Measurements from ENCODE around the gene CCDC12.

DNA sequence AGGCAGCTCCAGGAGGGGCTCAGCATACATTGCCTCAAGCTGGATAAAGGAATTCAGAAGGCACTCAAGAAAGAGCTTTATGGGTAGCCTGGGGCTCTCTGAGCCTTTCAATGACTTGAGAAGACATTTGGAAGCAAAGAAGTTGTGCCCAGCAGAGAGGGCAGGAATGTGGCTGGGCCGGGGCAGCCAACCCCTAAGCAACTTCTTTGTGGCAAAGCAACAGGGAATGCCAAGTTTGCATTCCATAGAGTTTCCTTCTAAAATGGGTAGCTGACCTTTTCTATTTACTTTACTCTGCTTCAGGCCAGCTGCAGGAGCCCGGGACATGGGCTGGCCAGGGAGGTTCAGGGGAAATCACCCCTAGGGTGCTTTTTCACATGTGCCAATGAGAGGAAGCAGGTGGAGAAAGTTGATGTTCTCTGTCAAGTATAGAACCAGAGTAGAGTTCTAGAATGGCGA, 45.6 kb downstream of the CCDC12 start:
- TF ChIP-seq CTCF (IDR thresholded peaks at IDR 0.05; ENCODE audit: low read depth, low read length) (no peak), POLR2A (IDR thresholded peaks at IDR 0.05; ENCODE audit: extremely low read depth, insufficient read length) (no peak)
